ENCODE measurements around the gene RFT1.

GRCh38 chr3:53178246-53178645 is 48.0 kb upstream of the RFT1 start:
- TF ChIP-seq TCF4 (CRISPR knock-in tag; IDR thresholded peaks at IDR 0.05; ENCODE audit: borderline replicate concordance) = no peak
- no peak for TF ChIP-seq OSR1 (CRISPR knock-in tag; IDR thresholded peaks at IDR 0.05)
- TF ChIP-seq ZNF565 (CRISPR knock-in tag; conservative IDR thresholded peaks at IDR 0.05; ENCODE audit: low read depth) = no peak
- TF ChIP-seq PATZ1 (CRISPR knock-in tag; IDR thresholded peaks at IDR 0.05; ENCODE audit: borderline replicate concordance) = no peak
- TF ChIP-seq GLIS3 (CRISPR knock-in tag; IDR thresholded peaks at IDR 0.05) = no peak
- no peak for TF ChIP-seq BACH2 (CRISPR knock-in tag; IDR thresholded peaks at IDR 0.05; ENCODE audit: borderline replicate concordance)
- TF ChIP-seq CSDC2 (CRISPR knock-in tag; IDR thresholded peaks at IDR 0.05) = no peak
- TF ChIP-seq ZNF70 (CRISPR knock-in tag; IDR thresholded peaks at IDR 0.05) = no peak
- no peak for TF ChIP-seq ZFP30 (CRISPR knock-in tag; IDR thresholded peaks at IDR 0.05)
- TF ChIP-seq ZNF8 (CRISPR knock-in tag; IDR thresholded peaks at IDR 0.05) = no peak
